SK-N-SH (cell line): ENCODE measurements around the gene HMMR. TPM values are rescaled to one million over a fixed set of nuclear protein-coding genes. Genes with fewer than 3 reads are reported as not detected.

ENCODE experiments used
- CTCF ChIA-PET: fragments of 300-600, 350-600 bp; formaldehyde crosslinking; extraction: SDS; loops from one replicate; lab custom pipeline; 2021; lab: Yijun Ruan, JAX
- POLR2A ChIA-PET: fragments of 350-600 bp; sonication (Branson Sonifier 250); formaldehyde crosslinking; extraction: SDS; loops from one replicate; lab custom pipeline; 2020; ENCODE audit warnings: antibody characterized with exemption, inconsistent platforms; lab: Yijun Ruan, JAX
- DNase-seq: peaks from one replicate; pipeline ENCODE4 v3.0.0; 2012
- H2AFZ ChIP-seq: fragments of 200-600 bp; sonication (generic); 2 replicates; pipeline ENCODE4 v1.8.1; 2016; ENCODE audit warnings: antibody characterized with exemption, mild to moderate bottlenecking, low read depth
- H3F3A ChIP-seq: fragments of 200-600 bp; sonication (generic); replicated peaks from 2 replicates; pipeline ENCODE3; 2016; ENCODE audit warnings: antibody characterized with exemption, mild to moderate bottlenecking; ENCODE audit not compliant: insufficient read depth
- H3K27ac ChIP-seq, 2 experiments: fragments of 200-500 bp in 1 of 2; fragments of 200-600 bp in 1 of 2; sonication (Bioruptor generic) in 1 of 2; sonication (generic), shearing (Covaris generic) in 1 of 2; 2 replicates each; pipeline versions ENCODE4 v1.5.1 to v1.6.1; 2014 to 2016; ENCODE audit warnings: low read depth in 2 of 2, inconsistent platforms in 1 of 2, low read length in 1 of 2, mild to moderate bottlenecking in 1 of 2, mixed read lengths in 1 of 2
- H3K27me3 ChIP-seq: fragments of 200-600 bp; sonication (generic), shearing (Covaris generic); 2 replicates; pipeline ENCODE4 v1.6.1; 2016; ENCODE audit warnings: mixed run types; ENCODE audit not compliant: insufficient read depth
- H3K36me3 ChIP-seq, 2 experiments: fragments of 200-500 bp in 1 of 2; fragments of 200-600 bp in 1 of 2; sonication (Bioruptor generic) in 1 of 2; sonication (generic) in 1 of 2; replicated peaks in 1 of 2; 2 replicates each; pipeline versions ENCODE3 to v1.5.1; 2014 to 2016; ENCODE audit warnings: low read length in 1 of 2, mild to moderate bottlenecking in 1 of 2; ENCODE audit not compliant: insufficient read depth in 2 of 2, control insufficient read depth in 1 of 2
- H3K4me1 ChIP-seq, 2 experiments: fragments of 200-500 bp in 1 of 2; fragments of 200-600 bp in 1 of 2; sonication (Bioruptor generic) in 1 of 2; sonication (generic), shearing (Covaris generic) in 1 of 2; 2 replicates each; pipeline versions ENCODE4 v1.5.1 to v1.6.1; 2014 to 2016; ENCODE audit warnings: low read depth in 1 of 2, low read length in 1 of 2, mixed run types in 1 of 2; ENCODE audit not compliant: insufficient read depth in 2 of 2, control insufficient read depth in 1 of 2
- H3K4me2 ChIP-seq: fragments of 200-600 bp; sonication (generic), shearing (Covaris generic); 2 replicates; pipeline ENCODE4 v1.6.1; 2017; ENCODE audit warnings: mixed run types
- H3K4me3 ChIP-seq, 2 experiments: fragments of 200-500 bp in 1 of 2; fragments of 200-600 bp in 1 of 2; sonication (Bioruptor generic) in 1 of 2; sonication (generic), shearing (Covaris generic) in 1 of 2; 2 replicates each; pipeline versions ENCODE4 v1.5.1 to v1.8.1; 2014 to 2016; ENCODE audit warnings: low read depth in 2 of 2, inconsistent platforms in 1 of 2, low read length in 1 of 2, mild to moderate bottlenecking in 1 of 2, mixed read lengths in 1 of 2, moderate library complexity in 1 of 2
- H3K79me2 ChIP-seq: fragments of 200-600 bp; sonication (generic); 2 replicates; pipeline ENCODE4 v1.8.1; 2017; ENCODE audit warnings: mild to moderate bottlenecking; ENCODE audit not compliant: insufficient read depth
- H3K9ac ChIP-seq: fragments of 200-600 bp; sonication (generic); 2 replicates; pipeline ENCODE4 v1.6.1; 2017; ENCODE audit warnings: mixed run types
- H3K9me2 ChIP-seq: fragments of 200-600 bp; sonication (generic); 2 replicates; pipeline ENCODE4 v1.6.1; 2017; ENCODE audit warnings: mixed run types
- H3K9me3 ChIP-seq: fragments of 200-600 bp; sonication (generic); 2 replicates; pipeline ENCODE4 v1.6.1; 2017; ENCODE audit warnings: mixed run types, mild to moderate bottlenecking, moderate library complexity
- H4K20me1 ChIP-seq: fragments of 200-600 bp; sonication (generic); 2 replicates; pipeline ENCODE4 v1.6.1; 2017; ENCODE audit warnings: mild to moderate bottlenecking, mixed run types; ENCODE audit not compliant: insufficient read depth
- EP300 ChIP-seq, 2 experiments: IDR thresholded peaks; 2 replicates each; pipeline versions ENCODE4 v1.4.0 to v1.6.1; 2012; ENCODE audit warnings: borderline replicate concordance in 1 of 2, low read depth in 1 of 2, low read length in 1 of 2
- FOXJ3 ChIP-seq: sonication (generic); formaldehyde crosslinking; IDR thresholded peaks from 2 replicates; pipeline ENCODE4 v1.5.1; 2020; ENCODE audit warnings: mild to moderate bottlenecking, missing genetic modification reagents
- FOXM1 ChIP-seq: IDR thresholded peaks from 2 replicates; pipeline ENCODE4 v1.4.0; 2012; ENCODE audit warnings: low read depth, mild to moderate bottlenecking
- GABPA ChIP-seq: IDR thresholded peaks from 2 replicates; pipeline ENCODE4 v1.4.0; 2012; ENCODE audit warnings: low read depth, mild to moderate bottlenecking
- MAX ChIP-seq: IDR thresholded peaks from 2 replicates; pipeline ENCODE4 v1.4.0; 2012; ENCODE audit warnings: low read depth
- MXI1 ChIP-seq: IDR thresholded peaks from 2 replicates; pipeline ENCODE4 v1.6.1; 2012; ENCODE audit warnings: mild to moderate bottlenecking, low read depth, low read length, improper control_type of control experiment
- NFIC ChIP-seq: IDR thresholded peaks from 2 replicates; pipeline ENCODE4 v1.4.0; 2012; ENCODE audit warnings: borderline replicate concordance
- NRF1 ChIP-seq: IDR thresholded peaks from 2 replicates; pipeline ENCODE4 v1.6.1; 2012; ENCODE audit warnings: low read depth, mild to moderate bottlenecking, low read length
- RAD21 ChIP-seq: IDR thresholded peaks from 2 replicates; pipeline ENCODE4 v1.6.1; 2012; ENCODE audit warnings: mild to moderate bottlenecking, low read length
- RCOR1 ChIP-seq: fragments of 150-350 bp; IDR thresholded peaks from 2 replicates; pipeline ENCODE4 v1.6.1; 2017; ENCODE audit warnings: antibody characterized with exemption, low read length
- RFX5 ChIP-seq: IDR thresholded peaks from 2 replicates; pipeline ENCODE4 v1.6.1; 2012; ENCODE audit warnings: mild to moderate bottlenecking, improper control_type of control experiment, low read length
- RXRA ChIP-seq: IDR thresholded peaks from 2 replicates; pipeline ENCODE4 v1.4.0; 2012; ENCODE audit warnings: low read depth, mild to moderate bottlenecking, borderline replicate concordance
- SIN3A ChIP-seq: IDR thresholded peaks from 2 replicates; pipeline ENCODE4 v1.6.1; 2012; ENCODE audit warnings: low read depth, mild to moderate bottlenecking, low read length, moderate library complexity, borderline replicate concordance
- TCF12 ChIP-seq: IDR thresholded peaks from 2 replicates; pipeline ENCODE4 v1.4.0; 2012
- TEAD4 ChIP-seq: IDR thresholded peaks from 2 replicates; pipeline ENCODE4 v1.4.0; 2012; ENCODE audit warnings: mild to moderate bottlenecking, borderline replicate concordance; ENCODE audit not compliant: insufficient read depth
- USF1 ChIP-seq: IDR thresholded peaks from 2 replicates; pipeline ENCODE4 v1.4.0; 2012; ENCODE audit warnings: low read depth, borderline replicate concordance
- ZBTB33 ChIP-seq: IDR thresholded peaks from 2 replicates; pipeline ENCODE4 v1.4.0; 2012; ENCODE audit warnings: low read depth, borderline replicate concordance
- WGBS: methylation state at CpG from one replicate; pipeline ENCODE4 v1.1.6; 2017; ENCODE audit warnings: low lambda C conversion rate; 5-methylcytosine and 5-hydroxymethylcytosine counted together
- polyA plus RNA-seq, 3 experiments: library from polyadenylated mRNA; depleted of rRNA; stranded (reverse); fragments of >200 nt; gene quantifications; 2 replicates each; pipeline ENCODE4 v1.2.3, GENCODE V29; 2012
- TF ChIP-seq, protein P1 (sequence below): IDR thresholded peaks from 2 replicates; pipeline ENCODE4 v1.6.1; 2012; ENCODE audit warnings: mild to moderate bottlenecking, low read depth, low read length, moderate library complexity
- TF ChIP-seq, protein P2 (sequence below): fragments of 150-350 bp; IDR thresholded peaks from 2 replicates; pipeline ENCODE4 v1.6.1; 2016; ENCODE audit warnings: mild to moderate bottlenecking, low read depth, low read length

Gene HMMR
- polyA plus RNA-seq, 1 of the 3 experiments (the other 2 are of a cell fraction) = 7.7 TPM

- TF ChIP-seq, protein P1, sequence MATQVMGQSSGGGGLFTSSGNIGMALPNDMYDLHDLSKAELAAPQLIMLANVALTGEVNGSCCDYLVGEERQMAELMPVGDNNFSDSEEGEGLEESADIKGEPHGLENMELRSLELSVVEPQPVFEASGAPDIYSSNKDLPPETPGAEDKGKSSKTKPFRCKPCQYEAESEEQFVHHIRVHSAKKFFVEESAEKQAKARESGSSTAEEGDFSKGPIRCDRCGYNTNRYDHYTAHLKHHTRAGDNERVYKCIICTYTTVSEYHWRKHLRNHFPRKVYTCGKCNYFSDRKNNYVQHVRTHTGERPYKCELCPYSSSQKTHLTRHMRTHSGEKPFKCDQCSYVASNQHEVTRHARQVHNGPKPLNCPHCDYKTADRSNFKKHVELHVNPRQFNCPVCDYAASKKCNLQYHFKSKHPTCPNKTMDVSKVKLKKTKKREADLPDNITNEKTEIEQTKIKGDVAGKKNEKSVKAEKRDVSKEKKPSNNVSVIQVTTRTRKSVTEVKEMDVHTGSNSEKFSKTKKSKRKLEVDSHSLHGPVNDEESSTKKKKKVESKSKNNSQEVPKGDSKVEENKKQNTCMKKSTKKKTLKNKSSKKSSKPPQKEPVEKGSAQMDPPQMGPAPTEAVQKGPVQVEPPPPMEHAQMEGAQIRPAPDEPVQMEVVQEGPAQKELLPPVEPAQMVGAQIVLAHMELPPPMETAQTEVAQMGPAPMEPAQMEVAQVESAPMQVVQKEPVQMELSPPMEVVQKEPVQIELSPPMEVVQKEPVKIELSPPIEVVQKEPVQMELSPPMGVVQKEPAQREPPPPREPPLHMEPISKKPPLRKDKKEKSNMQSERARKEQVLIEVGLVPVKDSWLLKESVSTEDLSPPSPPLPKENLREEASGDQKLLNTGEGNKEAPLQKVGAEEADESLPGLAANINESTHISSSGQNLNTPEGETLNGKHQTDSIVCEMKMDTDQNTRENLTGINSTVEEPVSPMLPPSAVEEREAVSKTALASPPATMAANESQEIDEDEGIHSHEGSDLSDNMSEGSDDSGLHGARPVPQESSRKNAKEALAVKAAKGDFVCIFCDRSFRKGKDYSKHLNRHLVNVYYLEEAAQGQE = no peak
- TF ChIP-seq ZBTB33 (no peak), TCF12 (no peak), RXRA (no peak), RAD21 (no peak), TEAD4 (no peak), NRF1 (no peak), FOXJ3 (CRISPR knock-in tag) (no peak)
- TF ChIP-seq, all 33 proteins: peak for 0
Measured at GRCh38 chr5:163502521-163502920, 42.1 kb downstream of the HMMR start (continued).

DNA sequence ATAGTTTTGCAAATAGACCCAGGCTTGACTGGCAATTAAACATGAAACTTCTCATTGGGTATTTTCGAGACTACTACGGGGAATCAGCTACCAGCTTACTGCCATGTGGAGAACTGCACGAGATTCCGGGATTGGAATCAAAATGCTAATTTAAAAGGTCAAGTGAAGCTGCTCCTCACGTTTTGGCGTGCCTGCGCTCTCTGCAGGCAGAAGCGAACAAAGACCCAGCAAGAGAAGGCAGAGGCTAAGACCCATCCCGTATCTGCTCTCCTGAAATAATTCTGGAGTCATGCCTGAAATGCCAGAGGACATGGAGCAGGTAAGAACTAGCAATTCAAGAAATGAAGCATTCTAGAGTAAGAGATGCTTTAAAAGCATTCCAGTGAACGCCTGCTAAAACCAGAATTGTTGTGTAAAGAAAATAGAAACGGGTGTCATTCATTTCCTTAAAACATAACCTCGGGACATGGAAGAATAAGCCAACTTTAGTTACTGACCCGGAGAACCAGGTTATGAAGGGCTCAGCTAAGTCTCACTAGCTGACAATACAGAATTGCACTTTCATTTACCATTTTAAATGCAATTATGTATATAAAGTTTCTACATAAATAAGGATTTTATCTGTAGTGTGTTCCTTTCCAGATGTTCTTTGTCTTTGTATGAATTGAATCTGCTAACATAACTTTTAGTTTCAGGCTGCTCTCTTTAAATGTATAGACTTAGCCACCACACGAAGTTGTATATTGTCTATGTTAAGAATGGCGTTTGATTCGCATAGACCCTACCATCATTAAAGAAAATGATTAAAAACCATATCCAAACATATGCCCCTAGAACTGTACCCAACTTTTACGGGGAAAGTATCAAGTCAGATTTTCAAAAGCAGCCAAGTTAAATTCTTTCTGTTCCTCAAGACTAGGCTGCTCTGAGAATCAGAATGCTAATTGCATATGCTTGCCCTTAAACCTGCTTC is 43.0 kb downstream of the HMMR start:
- no peaks in the 10 kb centered on the region for H3K27me3 ChIP-seq
- no peaks in the 10 kb centered on the region for H3K36me3 ChIP-seq
- CTCF ChIA-PET = interaction anchor here (0.6 to 2.2 kb wide), 6 partner anchors 13 to 33 kb away, joined by 3 to 17 read pairs (median 3); no protein-coding TSS in a partner anchor
- peaks cover 10% of the 10 kb centered on the region for H3F3A ChIP-seq
- peak overlapping the region; percentile 70 to 86 for H3K4me3 ChIP-seq
- H3K9me3 ChIP-seq = no peaks in the 10 kb centered on the region
- H3K9ac ChIP-seq = peak overlapping the region; percentile 87
- peaks cover 39% of the 10 kb centered on the region for H3K79me2 ChIP-seq
- H4K20me1 ChIP-seq = peaks cover 27% of the 10 kb centered on the region
- no peaks in the 10 kb centered on the region for H3K9me2 ChIP-seq
- peak; percentile 70 for DNase-seq
- peak overlapping the region; percentile 92 to 95 for H3K27ac ChIP-seq
- H2AFZ ChIP-seq = peak overlapping the region; percentile 97
- POLR2A ChIA-PET = interaction anchor here (1.0 kb wide), 1 partner anchor 44 kb away, joined by 5 read pairs; the partner anchor contains the start of genes HMMR and NUDCD2
- H3K4me2 ChIP-seq = peak overlapping the region; percentile 87
- peaks cover 7 to 11% of the 10 kb centered on the region in 2 experiments for H3K4me1 ChIP-seq
- WGBS = 3% methylated on average over 17 of the region's 17 CpGs
- no peak for TF ChIP-seq EP300 (IDR thresholded peaks at IDR 0.05; ENCODE audit: borderline replicate concordance in 1 of 2, low read depth in 1 of 2, low read length in 1 of 2)
- TF ChIP-seq SIN3A = peak; percentile 74; the same call in 1 of the 2 replicates
- TF ChIP-seq RFX5 = no peak; the same call in 1 of the 2 replicates
- no peak for TF ChIP-seq ZBTB33
- peak; percentile 96 for TF ChIP-seq MXI1
- no peak for TF ChIP-seq USF1
- TF ChIP-seq RXRA = no peak
- no peak for TF ChIP-seq FOXM1
- TF ChIP-seq GABPA = no peak
- peak; percentile 66 for TF ChIP-seq RCOR1
- peak; percentile 88 for TF ChIP-seq MAX
- no peak for TF ChIP-seq NFIC
- TF ChIP-seq, protein P2, sequence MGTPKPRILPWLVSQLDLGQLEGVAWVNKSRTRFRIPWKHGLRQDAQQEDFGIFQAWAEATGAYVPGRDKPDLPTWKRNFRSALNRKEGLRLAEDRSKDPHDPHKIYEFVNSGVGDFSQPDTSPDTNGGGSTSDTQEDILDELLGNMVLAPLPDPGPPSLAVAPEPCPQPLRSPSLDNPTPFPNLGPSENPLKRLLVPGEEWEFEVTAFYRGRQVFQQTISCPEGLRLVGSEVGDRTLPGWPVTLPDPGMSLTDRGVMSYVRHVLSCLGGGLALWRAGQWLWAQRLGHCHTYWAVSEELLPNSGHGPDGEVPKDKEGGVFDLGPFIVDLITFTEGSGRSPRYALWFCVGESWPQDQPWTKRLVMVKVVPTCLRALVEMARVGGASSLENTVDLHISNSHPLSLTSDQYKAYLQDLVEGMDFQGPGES = no peak
